IPS-NIHi11 (cell line): ENCODE results near the gene HS3ST4.
"Not testable (repeated sequence)": the region's sequence is repeated elsewhere in the genome, so short reads cannot be mapped to it uniquely, and the experiment has no call there.

Source experiments
- DNase-seq: peaks from one replicate; pipeline ENCODE4 v3.0.0; 2012; ENCODE audit warnings: mixed read lengths, low spot score

The HS3ST4 gene

GRCh38 chr16:25988882-25989281, 297.1 kb downstream of the HS3ST4 start:
- no peak for DNase-seq

GRCh38 chr16:25996052-25996451, 304.3 kb downstream of the HS3ST4 start:
- peak; percentile 10 for DNase-seq

- no peak for DNase-seq
Measured at GRCh38 chr16:26005336-26005735, 313.6 kb downstream of the HS3ST4 start.

- no peak for DNase-seq
Measured at GRCh38 chr16:26012376-26012775, 320.6 kb downstream of the HS3ST4 start.

GRCh38 chr16:26015776-26016175, 324.0 kb downstream of the HS3ST4 start:
- no peak for DNase-seq

GRCh38 chr16:26016989-26017388, 325.2 kb downstream of the HS3ST4 start:
- no peak for DNase-seq

- no peak for DNase-seq
Measured at GRCh38 chr16:26019381-26020242, 327.9 kb downstream of the HS3ST4 start.

GRCh38 chr16:26026709-26027450, 335.1 kb downstream of the HS3ST4 start:
- no peak for DNase-seq

- DNase-seq: no peak
Measured at GRCh38 chr16:26031286-26031685, 339.5 kb downstream of the HS3ST4 start.

GRCh38 chr16:26032661-26033060, 340.9 kb downstream of the HS3ST4 start:
- DNase-seq: not testable (repeated sequence)

- DNase-seq: no peak
Measured at GRCh38 chr16:26041952-26042668, 350.4 kb downstream of the HS3ST4 start.

- DNase-seq: no peak
Measured at GRCh38 chr16:26050472-26050871, 358.7 kb downstream of the HS3ST4 start.

GRCh38 chr16:26051063-26051462, 359.3 kb downstream of the HS3ST4 start:
- peak; percentile 32 for DNase-seq

GRCh38 chr16:26053889-26054288, 362.1 kb downstream of the HS3ST4 start:
- DNase-seq: no peak

- DNase-seq: peak; percentile 26
Measured at GRCh38 chr16:26058326-26058725, 366.6 kb downstream of the HS3ST4 start.

- DNase-seq: no peak
Measured at GRCh38 chr16:26070302-26071100, 378.7 kb downstream of the HS3ST4 start.

- DNase-seq: no peak
Measured at GRCh38 chr16:26071101-26071866, 379.5 kb downstream of the HS3ST4 start.

GRCh38 chr16:26078716-26079355, 387.1 kb downstream of the HS3ST4 start:
- no peak for DNase-seq

- no peak for DNase-seq
Measured at GRCh38 chr16:26087091-26087490, 395.3 kb downstream of the HS3ST4 start.

- DNase-seq: no peak
Measured at GRCh38 chr16:26091511-26091910, 399.8 kb downstream of the HS3ST4 start.
